Activated naive CD8-positive, alpha-beta T cell treated with anti-CD3 and anti-CD28 coated beads for 36 hours (primary cell): ENCODE measurements around the gene PRCC. TPM values are rescaled to one million over a fixed set of nuclear protein-coding genes. Genes with fewer than 3 reads are reported as not detected.

Experiments
- DNase-seq: peaks from one replicate; pipeline ENCODE4 v3.0.0; 2021
- H3K27ac Mint-ChIP-seq: one replicate; pipeline ENCODE4 v1.8.0; 2022; ENCODE audit warnings: mild to moderate bottlenecking, moderate library complexity, mixed read lengths
- H3K27me3 Mint-ChIP-seq: one replicate; pipeline ENCODE4 v1.8.0; 2022; ENCODE audit warnings: mild to moderate bottlenecking, mixed read lengths
- H3K36me3 Mint-ChIP-seq: one replicate; pipeline ENCODE4 v1.8.0; 2021; ENCODE audit warnings: mild to moderate bottlenecking, mixed read lengths
- H3K4me1 Mint-ChIP-seq: one replicate; pipeline ENCODE4 v1.8.0; 2021; ENCODE audit warnings: mixed read lengths
- H3K4me3 Mint-ChIP-seq: one replicate; pipeline ENCODE4 v1.8.0; 2022; ENCODE audit warnings: mild to moderate bottlenecking, moderate library complexity, mixed read lengths
- H3K9me3 Mint-ChIP-seq: one replicate; pipeline ENCODE4 v1.8.0; 2022; ENCODE audit warnings: mixed read lengths
- total RNA-seq, 2 experiments: library from RNA; stranded (reverse); gene quantifications; one replicate each; pipeline ENCODE4 v1.2.3, GENCODE V29; 2021

Gene PRCC
- total RNA-seq, 2 experiments from 2014 or later = 91.8 to 96.0 TPM

- Mint-ChIP-seq H3K27me3 (no peaks in the 10 kb centered on the region), H3K4me3 (no peak overlapping the region), H3K27ac (no peak overlapping the region), H3K4me1 (no peaks in the 10 kb centered on the region), H3K36me3 (peaks cover 31% of the 10 kb centered on the region), H3K9me3 (no peaks in the 10 kb centered on the region)
- DNase-seq = no peak
Measured at GRCh38 chr1:156794506-156795373, 27.4 kb downstream of the PRCC start.

GRCh38 chr1:156795374-156795733, 28.0 kb downstream of the PRCC start:
- Mint-ChIP-seq H3K27me3 (no peaks in the 10 kb centered on the region), H3K4me1 (no peaks in the 10 kb centered on the region), H3K9me3 (no peaks in the 10 kb centered on the region), H3K4me3 (no peak overlapping the region), H3K27ac (no peak overlapping the region), H3K36me3 (peaks cover 33% of the 10 kb centered on the region)
- no peak for DNase-seq

DNA sequence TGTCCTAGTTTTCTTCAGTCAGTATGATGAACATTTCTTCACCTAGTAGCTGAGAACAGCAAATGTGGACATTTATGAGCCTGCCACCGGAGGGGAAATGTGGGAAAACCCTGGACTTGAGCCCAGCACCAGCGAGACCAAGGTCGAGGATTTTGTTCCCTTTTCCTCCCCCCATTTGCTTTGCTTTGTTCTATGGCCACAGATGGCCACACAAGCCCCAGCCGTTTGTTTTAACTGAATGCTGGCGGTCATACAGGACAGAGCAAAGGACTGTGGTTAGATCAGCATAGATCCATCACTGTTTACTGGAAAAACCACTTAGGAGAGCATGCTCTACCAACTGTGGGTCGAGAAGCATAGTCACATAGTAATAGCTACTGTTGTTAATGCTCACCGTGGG, 28.5 kb downstream of the PRCC start:
- peaks cover 33% of the 10 kb centered on the region for H3K36me3 Mint-ChIP-seq

DNA sequence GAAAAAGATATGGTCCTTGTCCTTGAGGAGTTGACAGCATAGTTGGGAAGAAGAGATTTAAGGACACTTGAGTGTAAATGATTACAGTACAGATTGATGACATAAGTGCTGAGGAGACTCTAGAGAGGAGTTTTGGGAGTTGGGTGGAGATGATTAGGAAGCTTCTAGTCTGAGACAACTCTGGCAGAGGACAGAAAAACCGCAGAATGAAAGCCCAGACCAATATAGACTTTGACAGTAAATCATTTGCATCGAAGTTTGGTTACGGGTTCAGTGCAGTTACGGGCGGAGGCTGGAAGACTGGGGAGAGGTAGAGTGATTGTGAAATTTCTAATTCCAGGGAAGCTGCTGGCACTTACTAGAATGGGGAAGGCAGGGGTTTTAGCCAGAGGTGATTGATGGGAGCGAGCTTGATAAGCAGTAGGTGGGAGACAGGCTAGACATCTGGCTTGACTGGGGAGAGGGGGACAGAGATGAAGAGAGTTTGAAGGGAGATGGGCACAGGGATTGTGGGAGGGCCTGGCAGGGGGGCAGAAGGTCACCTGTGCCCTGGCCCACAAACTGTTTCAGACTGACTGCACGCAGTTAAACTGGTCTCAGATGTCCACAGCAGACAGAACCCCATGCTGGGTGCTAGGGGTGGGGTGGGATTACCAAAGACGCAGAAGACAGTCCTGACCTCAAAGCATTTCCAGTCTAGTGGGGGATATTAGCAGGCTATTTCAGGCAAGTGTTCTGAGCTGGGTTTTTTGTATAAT, 29.2 kb downstream of the PRCC start:
- Mint-ChIP-seq H3K4me1 (peaks cover 3% of the 10 kb centered on the region), H3K9me3 (no peaks in the 10 kb centered on the region), H3K36me3 (peaks cover 32% of the 10 kb centered on the region), H3K4me3 (no peak overlapping the region), H3K27me3 (no peaks in the 10 kb centered on the region), H3K27ac (no peak overlapping the region)
- no peak for DNase-seq

More for the DNA sequence above, 28.5 kb downstream of the PRCC start:
- Mint-ChIP-seq H3K9me3 (no peaks in the 10 kb centered on the region), H3K4me1 (no peaks in the 10 kb centered on the region), H3K27me3 (no peaks in the 10 kb centered on the region), H3K27ac (no peak overlapping the region), H3K4me3 (no peak overlapping the region)
- no peak for DNase-seq

DNA sequence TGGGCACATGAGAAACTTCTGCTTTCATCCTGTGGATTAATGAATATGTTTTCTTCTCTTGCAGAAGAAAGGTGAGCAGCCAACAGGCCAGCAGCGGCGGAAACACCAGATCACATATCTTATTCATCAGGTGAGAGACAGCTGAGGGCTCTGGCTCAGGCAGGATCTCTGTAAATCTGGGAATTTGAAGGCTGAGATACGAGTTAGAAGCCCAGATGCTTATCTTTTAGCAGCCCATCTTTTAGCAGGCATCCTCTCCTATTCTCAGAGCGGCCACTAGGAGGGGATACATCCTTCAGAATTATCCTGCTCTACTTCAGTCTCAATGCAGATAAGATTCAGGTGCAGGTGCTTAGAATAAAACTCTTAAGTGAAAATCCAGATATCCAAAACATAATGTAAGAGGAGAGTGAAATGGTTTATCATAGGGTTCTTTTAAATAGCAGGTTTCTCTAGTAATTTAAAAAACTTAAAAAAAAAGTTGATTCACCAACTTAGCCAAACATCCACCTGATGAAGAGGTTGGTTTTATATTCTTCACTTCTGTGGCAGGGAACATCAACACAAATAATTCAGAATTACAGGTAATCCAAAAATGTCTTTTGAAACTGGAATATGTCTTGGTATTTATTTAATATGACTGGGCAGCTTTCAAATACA, 30.0 kb downstream of the PRCC start:
- Mint-ChIP-seq H3K4me3 (no peak overlapping the region), H3K27me3 (no peaks in the 10 kb centered on the region), H3K4me1 (peaks cover 3% of the 10 kb centered on the region), H3K9me3 (no peaks in the 10 kb centered on the region), H3K36me3 (peaks cover 27% of the 10 kb centered on the region), H3K27ac (no peak overlapping the region)
- peak; percentile 48 for DNase-seq

- Mint-ChIP-seq H3K27me3 (no peaks in the 10 kb centered on the region), H3K27ac (peak overlapping the region; percentile 47), H3K4me1 (peaks cover 5% of the 10 kb centered on the region), H3K4me3 (no peak overlapping the region), H3K36me3 (peaks cover 15% of the 10 kb centered on the region), H3K9me3 (no peaks in the 10 kb centered on the region)
- no peak for DNase-seq
Measured at GRCh38 chr1:156801409-156802121, 34.2 kb downstream of the PRCC start.

- peak overlapping the region; percentile 47 for H3K27ac Mint-ChIP-seq
- DNase-seq = no peak
- H3K9me3 Mint-ChIP-seq = no peaks in the 10 kb centered on the region
- peaks cover 20% of the 10 kb centered on the region for H3K36me3 Mint-ChIP-seq
- H3K4me1 Mint-ChIP-seq = peaks cover 10% of the 10 kb centered on the region
- no peaks in the 10 kb centered on the region for H3K27me3 Mint-ChIP-seq
- H3K4me3 Mint-ChIP-seq = no peak overlapping the region
Measured at GRCh38 chr1:156802421-156802935, 35.1 kb downstream of the PRCC start.

GRCh38 chr1:156803086-156803851, 35.9 kb downstream of the PRCC start:
- no peaks in the 10 kb centered on the region for H3K9me3 Mint-ChIP-seq
- no peak for DNase-seq
- peak overlapping the region; percentile 43 for H3K27ac Mint-ChIP-seq
- H3K4me3 Mint-ChIP-seq = no peak overlapping the region
- H3K36me3 Mint-ChIP-seq = peaks cover 28% of the 10 kb centered on the region
- peaks cover 18% of the 10 kb centered on the region for H3K4me1 Mint-ChIP-seq
- H3K27me3 Mint-ChIP-seq = no peaks in the 10 kb centered on the region

DNA sequence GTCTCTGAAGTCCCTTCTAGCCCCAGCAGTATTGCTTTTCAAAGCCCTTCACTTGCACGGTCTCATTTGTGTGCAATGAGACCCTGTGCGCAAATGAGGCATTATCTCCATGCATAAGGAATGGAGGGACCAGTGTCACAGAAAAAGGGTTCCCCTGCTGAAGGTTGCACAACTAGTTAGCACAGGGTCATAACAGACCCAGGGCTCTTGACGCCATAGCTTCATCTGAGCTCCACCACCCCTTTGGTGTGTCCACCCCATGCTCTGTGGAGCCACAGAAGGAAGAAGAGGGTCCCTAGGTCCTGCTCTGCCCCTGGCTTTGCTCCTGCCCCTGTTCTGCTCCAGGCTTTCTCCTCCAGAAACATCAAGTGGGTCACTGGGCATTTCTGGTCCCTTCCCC, 36.7 kb downstream of the PRCC start:
- Mint-ChIP-seq H3K27ac (peak overlapping the region; percentile 38), H3K9me3 (no peaks in the 10 kb centered on the region), H3K36me3 (peaks cover 34% of the 10 kb centered on the region), H3K27me3 (no peaks in the 10 kb centered on the region), H3K4me3 (no peak overlapping the region), H3K4me1 (peaks cover 24% of the 10 kb centered on the region)
- DNase-seq = no peak

DNA sequence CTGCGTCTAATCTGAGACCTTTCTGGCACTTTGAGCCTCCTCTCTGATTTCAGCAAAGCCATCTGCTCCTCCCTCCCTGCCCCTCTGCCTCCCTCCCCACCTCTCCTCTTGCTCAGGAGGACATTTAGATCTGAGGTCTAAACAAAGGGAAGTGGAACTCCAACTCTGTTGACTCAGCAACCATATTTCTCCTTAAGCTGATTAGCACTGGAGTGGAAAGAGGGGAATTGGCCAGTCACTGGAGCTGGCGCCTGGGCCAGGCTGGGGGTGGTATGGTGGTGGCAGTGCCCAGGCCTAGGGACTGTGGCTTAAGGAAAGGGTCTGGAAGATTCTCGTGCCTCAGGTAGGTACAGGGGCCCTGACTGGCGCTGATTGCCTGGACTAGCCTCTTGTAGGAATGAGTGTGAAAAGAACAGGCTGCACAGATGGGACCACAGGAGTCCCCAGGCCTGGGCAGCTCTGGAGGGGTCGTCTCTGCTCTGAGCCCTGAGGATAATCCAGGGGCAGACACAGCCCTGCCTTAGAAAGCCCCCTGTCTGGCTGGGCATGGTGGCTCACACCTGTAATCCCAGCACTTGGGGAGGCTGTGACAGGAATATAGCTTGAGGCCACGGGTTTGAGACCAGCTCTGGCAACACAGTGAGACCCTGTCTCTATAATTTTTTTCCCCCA, 37.4 kb downstream of the PRCC start:
- Mint-ChIP-seq H3K36me3 (peaks cover 37% of the 10 kb centered on the region), H3K27me3 (no peaks in the 10 kb centered on the region), H3K4me1 (peaks cover 28% of the 10 kb centered on the region), H3K27ac (peak overlapping the region; percentile 13), H3K9me3 (no peaks in the 10 kb centered on the region), H3K4me3 (no peak overlapping the region)
- DNase-seq = no peak

- Mint-ChIP-seq H3K4me1 (peaks cover 32% of the 10 kb centered on the region), H3K4me3 (no peak overlapping the region), H3K27ac (peak overlapping the region; percentile 30), H3K9me3 (no peaks in the 10 kb centered on the region), H3K27me3 (no peaks in the 10 kb centered on the region), H3K36me3 (peaks cover 36% of the 10 kb centered on the region)
- DNase-seq = no peak
Measured at GRCh38 chr1:156805766-156806511, 38.6 kb downstream of the PRCC start.

- Mint-ChIP-seq H3K27ac (peak overlapping the region; percentile 73), H3K4me1 (peaks cover 38% of the 10 kb centered on the region), H3K27me3 (no peaks in the 10 kb centered on the region), H3K36me3 (peaks cover 44% of the 10 kb centered on the region), H3K4me3 (no peak overlapping the region), H3K9me3 (no peaks in the 10 kb centered on the region)
- no peak for DNase-seq
Measured at GRCh38 chr1:156806512-156807440, 39.4 kb downstream of the PRCC start.
